Endothelial cell (in vitro differentiated cells): ENCODE measurements around the gene WTAP. TPM values are rescaled to one million over a fixed set of nuclear protein-coding genes. Genes with fewer than 3 reads are reported as not detected.
A peak's percentile ranks its signal among the peaks of the same experiment; 100 is the strongest.
"Not testable (repeated sequence)": the region's sequence is repeated elsewhere in the genome, so short reads cannot be mapped to it uniquely, and the experiment has no call there.

ENCODE experiments used
- DNase-seq: peaks from one replicate; pipeline ENCODE4 v3.0.0; 2021; ENCODE audit warnings: low spot score
- H3K27ac Mint-ChIP-seq: one replicate; pipeline ENCODE4 v1.8.0; 2021; ENCODE audit warnings: mixed read lengths, inconsistent platforms; ENCODE audit not compliant: unreplicated experiment
- H3K27me3 Mint-ChIP-seq: one replicate; pipeline ENCODE4 v1.8.0; 2021; ENCODE audit warnings: mild to moderate bottlenecking, moderate library complexity, mixed read lengths, inconsistent platforms; ENCODE audit not compliant: unreplicated experiment
- H3K36me3 Mint-ChIP-seq: one replicate; pipeline ENCODE4 v1.8.0; 2021; ENCODE audit warnings: mild to moderate bottlenecking, low read depth, mixed read lengths, inconsistent platforms; ENCODE audit not compliant: unreplicated experiment
- H3K4me1 Mint-ChIP-seq: one replicate; pipeline ENCODE4 v1.8.0; 2021; ENCODE audit warnings: mild to moderate bottlenecking, mixed read lengths, inconsistent platforms; ENCODE audit not compliant: unreplicated experiment
- H3K4me3 Mint-ChIP-seq: one replicate; pipeline ENCODE4 v1.8.0; 2021; ENCODE audit warnings: mild to moderate bottlenecking, mixed read lengths, inconsistent platforms; ENCODE audit not compliant: unreplicated experiment
- H3K9me3 Mint-ChIP-seq: one replicate; pipeline ENCODE4 v1.8.0; 2021; ENCODE audit warnings: mixed read lengths, inconsistent platforms; ENCODE audit not compliant: unreplicated experiment
- total RNA-seq: library from RNA; stranded (reverse); fragmentation: NEBNext Ultra II Directional; extraction: Animal tissue kit (Norgen Biotek cat#: 25700); gene quantifications from one replicate; pipeline ENCODE4 v1.2.1, GENCODE V29; 2021; ENCODE audit not compliant: unreplicated experiment
- TF ChIP-seq, protein P1 (sequence below): fragments of 200-600 bp; sonication (generic); IDR thresholded peaks from one replicate; pipeline ENCODE4 v1.5.0; 2021; ENCODE audit warnings: antibody characterized with exemption; ENCODE audit not compliant: unreplicated experiment

The WTAP gene
- total RNA-seq, 1 donor from 2014 or later = 95.4 TPM

DNA sequence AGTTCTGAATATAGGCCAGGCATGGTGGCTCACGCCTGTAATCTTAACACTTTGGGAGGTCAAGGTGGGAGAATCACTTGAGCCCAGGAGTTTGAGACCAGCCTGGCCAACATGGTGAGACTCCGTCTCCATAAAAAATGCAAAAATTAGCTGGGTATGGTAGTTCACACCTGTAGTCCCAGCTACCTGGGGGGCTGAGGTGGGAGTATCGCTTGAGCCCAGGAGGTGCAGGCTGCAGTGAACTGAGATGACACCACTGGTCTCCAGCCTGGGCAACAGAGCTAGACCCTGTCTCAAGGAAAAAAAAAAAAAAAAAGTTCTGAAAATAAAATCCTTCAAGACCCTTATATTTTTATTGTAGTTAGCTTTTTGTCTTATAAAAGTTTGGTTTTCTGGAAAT is 11.7 kb upstream of the WTAP start:
- no peak for DNase-seq
- no peaks in the 10 kb centered on the region for H3K36me3 Mint-ChIP-seq
- TF ChIP-seq, protein P1, sequence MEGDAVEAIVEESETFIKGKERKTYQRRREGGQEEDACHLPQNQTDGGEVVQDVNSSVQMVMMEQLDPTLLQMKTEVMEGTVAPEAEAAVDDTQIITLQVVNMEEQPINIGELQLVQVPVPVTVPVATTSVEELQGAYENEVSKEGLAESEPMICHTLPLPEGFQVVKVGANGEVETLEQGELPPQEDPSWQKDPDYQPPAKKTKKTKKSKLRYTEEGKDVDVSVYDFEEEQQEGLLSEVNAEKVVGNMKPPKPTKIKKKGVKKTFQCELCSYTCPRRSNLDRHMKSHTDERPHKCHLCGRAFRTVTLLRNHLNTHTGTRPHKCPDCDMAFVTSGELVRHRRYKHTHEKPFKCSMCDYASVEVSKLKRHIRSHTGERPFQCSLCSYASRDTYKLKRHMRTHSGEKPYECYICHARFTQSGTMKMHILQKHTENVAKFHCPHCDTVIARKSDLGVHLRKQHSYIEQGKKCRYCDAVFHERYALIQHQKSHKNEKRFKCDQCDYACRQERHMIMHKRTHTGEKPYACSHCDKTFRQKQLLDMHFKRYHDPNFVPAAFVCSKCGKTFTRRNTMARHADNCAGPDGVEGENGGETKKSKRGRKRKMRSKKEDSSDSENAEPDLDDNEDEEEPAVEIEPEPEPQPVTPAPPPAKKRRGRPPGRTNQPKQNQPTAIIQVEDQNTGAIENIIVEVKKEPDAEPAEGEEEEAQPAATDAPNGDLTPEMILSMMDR = no peak

DNA sequence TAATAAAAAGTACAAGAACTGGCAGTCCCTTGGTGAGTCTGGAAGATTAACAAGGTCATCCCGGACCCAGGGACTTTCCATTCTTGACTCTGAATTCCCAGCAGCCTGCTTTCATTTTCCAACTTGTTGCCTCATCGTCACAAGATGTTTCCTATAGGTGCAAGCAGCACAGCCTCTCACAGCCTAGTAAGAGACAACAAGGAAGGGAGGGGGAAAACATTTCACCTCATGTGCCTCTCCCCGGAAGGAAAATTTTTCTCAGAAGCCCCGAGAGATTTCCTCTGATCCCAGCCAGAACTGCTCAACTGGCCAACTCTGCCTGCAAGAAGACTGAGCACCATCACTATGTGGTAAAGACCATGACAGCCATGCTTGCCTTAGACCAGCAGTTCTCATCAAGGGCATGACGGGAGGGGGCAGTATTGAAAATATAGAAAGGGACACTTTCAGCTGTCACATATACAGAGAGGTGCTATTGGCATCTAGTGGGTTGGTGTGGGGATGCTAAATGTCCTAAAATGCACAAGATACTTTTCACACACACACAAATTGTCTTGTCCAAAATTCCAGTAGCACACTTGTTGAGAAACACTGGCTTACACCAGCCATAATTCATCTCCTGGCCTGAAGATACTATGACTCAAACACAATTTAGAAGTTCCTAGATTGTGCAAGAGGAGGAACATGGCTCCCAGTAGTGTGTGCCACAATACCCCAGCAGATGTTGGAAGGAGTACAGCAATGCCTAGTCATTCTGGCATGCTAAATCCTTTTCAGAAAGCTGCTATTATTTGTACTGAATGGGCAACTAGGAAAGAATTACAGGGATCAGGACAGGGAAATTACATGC is 10.8 kb upstream of the WTAP start:
- DNase-seq = no peak
- H3K27ac Mint-ChIP-seq = no peak overlapping the region
- peaks cover 2% of the 10 kb centered on the region for H3K27me3 Mint-ChIP-seq

More for the DNA sequence above, 11.7 kb upstream of the WTAP start:
- Mint-ChIP-seq H3K4me3 (no peak overlapping the region), H3K4me1 (peaks cover 7% of the 10 kb centered on the region), H3K9me3 (no peaks in the 10 kb centered on the region), H3K27ac (no peak overlapping the region), H3K27me3 (peaks cover 2% of the 10 kb centered on the region)

DNA sequence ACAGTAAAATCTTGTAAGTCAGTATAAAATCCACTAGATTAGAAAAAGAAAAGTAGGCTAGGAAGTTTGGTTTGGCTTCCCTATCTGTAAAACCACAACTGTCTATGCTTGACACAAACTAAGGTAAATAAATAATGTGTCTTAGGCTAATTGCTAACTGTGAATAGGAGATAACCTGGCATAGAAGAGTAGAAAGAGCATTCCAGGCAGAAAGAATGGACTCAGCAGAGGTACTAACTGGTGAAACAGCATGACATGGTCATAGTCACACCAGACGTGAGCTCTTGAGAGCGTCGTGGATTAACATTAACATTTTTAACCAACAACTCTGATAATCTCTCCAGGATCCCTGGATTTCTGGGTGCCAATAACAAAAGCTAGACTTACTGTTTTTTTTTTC is 8.7 kb upstream of the WTAP start:
- peaks cover 5% of the 10 kb centered on the region for H3K9me3 Mint-ChIP-seq

More for the DNA sequence above, 10.8 kb upstream of the WTAP start:
- Mint-ChIP-seq H3K4me1 (peaks cover 7% of the 10 kb centered on the region), H3K9me3 (no peaks in the 10 kb centered on the region), H3K36me3 (no peaks in the 10 kb centered on the region), H3K4me3 (no peak overlapping the region)
- TF ChIP-seq, protein P1 = no peak

DNA sequence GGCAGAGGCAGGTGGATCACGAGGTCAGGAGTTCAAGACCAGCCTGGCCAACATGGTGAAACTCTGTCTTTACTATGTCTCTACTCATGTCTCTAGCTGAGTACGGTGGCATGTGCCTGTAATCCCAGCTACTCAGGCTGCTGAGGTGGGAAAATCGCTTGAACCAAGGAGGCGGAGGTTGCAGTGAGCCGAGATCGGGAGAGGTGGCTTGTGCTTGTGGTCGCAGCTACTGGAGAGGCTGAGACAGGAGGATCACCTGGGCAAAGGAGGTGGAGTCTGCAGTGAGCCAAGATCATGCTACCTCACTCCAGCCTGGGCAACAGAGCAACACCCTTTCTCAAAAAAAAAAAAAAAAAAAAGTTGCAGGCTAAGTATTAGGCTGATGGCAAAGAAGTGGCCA is 8.0 kb upstream of the WTAP start:
- Mint-ChIP-seq H3K36me3 (peaks cover 14% of the 10 kb centered on the region), H3K9me3 (peaks cover 5% of the 10 kb centered on the region), H3K27me3 (peaks cover 2% of the 10 kb centered on the region), H3K27ac (no peak overlapping the region), H3K4me3 (no peak overlapping the region), H3K4me1 (peaks cover 7% of the 10 kb centered on the region)
- no peak for DNase-seq
- TF ChIP-seq, protein P1 = no peak

More for the DNA sequence above, 8.7 kb upstream of the WTAP start:
- TF ChIP-seq, protein P1 = no peak
- Mint-ChIP-seq H3K4me3 (no peak overlapping the region), H3K27ac (no peak overlapping the region), H3K27me3 (peaks cover 2% of the 10 kb centered on the region), H3K36me3 (peaks cover 10% of the 10 kb centered on the region), H3K4me1 (peaks cover 7% of the 10 kb centered on the region)
- DNase-seq = no peak

DNA sequence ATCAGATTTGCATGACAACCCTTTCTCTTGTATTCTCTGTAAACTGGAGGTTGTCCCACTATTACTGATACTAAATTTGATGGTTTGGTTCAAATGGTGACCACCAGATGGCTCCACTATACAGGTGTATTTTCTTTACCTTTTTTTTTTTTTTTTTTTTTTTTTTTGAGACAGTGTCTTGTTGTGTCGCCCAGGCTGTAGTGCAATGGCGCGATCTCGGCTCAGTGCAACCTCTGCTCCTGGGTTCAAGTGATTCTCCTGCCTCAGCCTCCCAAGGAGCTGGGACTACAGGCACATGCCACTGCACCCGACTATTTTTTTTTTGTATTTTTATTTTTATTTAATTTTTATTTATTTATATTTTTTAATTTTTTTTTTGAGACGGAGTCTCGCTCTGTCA is 6.6 kb upstream of the WTAP start:
- Mint-ChIP-seq H3K9me3 (peaks cover 5% of the 10 kb centered on the region), H3K4me3 (no peak overlapping the region), H3K4me1 (no peaks in the 10 kb centered on the region), H3K27me3 (no peaks in the 10 kb centered on the region), H3K27ac (no peak overlapping the region), H3K36me3 (peaks cover 15% of the 10 kb centered on the region)
- TF ChIP-seq, protein P1 = peak; percentile 50
- DNase-seq = peak; percentile 11

DNA sequence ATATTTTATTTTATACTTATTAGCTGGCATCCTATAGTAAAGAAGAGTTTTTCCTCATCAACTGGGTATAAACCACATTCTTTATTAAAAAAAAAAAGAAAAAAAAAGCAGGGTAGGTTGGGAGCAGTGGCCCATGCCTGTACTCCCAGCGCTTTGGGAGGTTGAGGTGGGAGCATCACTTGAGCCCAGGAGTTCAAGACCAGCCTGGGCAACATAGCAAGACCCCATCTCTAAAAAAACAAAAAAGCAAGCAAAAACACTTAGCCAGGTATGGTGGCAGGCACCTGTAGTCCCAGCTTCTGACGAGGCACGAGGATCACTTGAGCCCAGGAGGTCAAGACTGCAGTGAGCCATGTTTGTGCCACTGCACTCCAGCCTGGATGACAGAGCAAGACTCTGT is 5.3 kb upstream of the WTAP start:
- peaks cover 21% of the 10 kb centered on the region for H3K36me3 Mint-ChIP-seq
- H3K27ac Mint-ChIP-seq, H3K4me3 Mint-ChIP-seq, H3K9me3 Mint-ChIP-seq, DNase-seq, H3K27me3 Mint-ChIP-seq, H3K4me1 Mint-ChIP-seq: not testable (repeated sequence)
